Ascending aorta (tissue), 2 donors: ENCODE results near the gene POPDC3. TPM values are rescaled to one million over a fixed set of nuclear protein-coding genes. Genes with fewer than 3 reads are reported as not detected.
"Not testable (repeated sequence)": the region's sequence is repeated elsewhere in the genome, so short reads cannot be mapped to it uniquely, and the experiment has no call there.

Experiments
- DNase-seq, 2 donors: peaks; one replicate each; pipeline ENCODE4 v3.0.0-alpha.2; 2019; ENCODE audit warnings: low spot score in 2 of 2
- H3K27ac ChIP-seq, 2 donors: fragments of 200-600 bp; sonication (generic); one replicate each; pipeline ENCODE4 v1.5.1; 2016 to 2017; ENCODE audit warnings: mild to moderate bottlenecking in 1 of 2
- H3K27me3 ChIP-seq: fragments of 200-600 bp; sonication (generic); one replicate; pipeline ENCODE4 v1.5.1; 2017
- H3K36me3 ChIP-seq, 2 donors: fragments of 200-600 bp; sonication (generic); one replicate each; pipeline ENCODE4 v1.5.1; 2016
- H3K4me1 ChIP-seq, 2 donors: fragments of 200-600 bp; sonication (generic); one replicate each; pipeline ENCODE4 v1.5.1; 2016 to 2017; ENCODE audit warnings: mild to moderate bottlenecking in 1 of 2
- H3K4me3 ChIP-seq, 2 donors: fragments of 200-600 bp; sonication (generic); one replicate each; pipeline ENCODE4 v1.5.1; 2016 to 2017; ENCODE audit warnings: mild to moderate bottlenecking in 1 of 2
- H3K9me3 ChIP-seq, 2 donors: fragments of 200-600 bp; sonication (generic); one replicate each; pipeline ENCODE4 v1.5.1; 2016
- intact Hi-C: fragments of 100-400 bp; cut with DNase I; formaldehyde crosslinking; loops from one replicate; pipeline ENCODE4 v1.15.1; 2023
- total RNA-seq: library from RNA; depleted of rRNA; stranded (reverse); fragments of >200 nt; gene quantifications from one replicate; pipeline ENCODE4 v1.1.0, GENCODE V29; 2016
- TF ChIP-seq, protein P1 (sequence below), 3 experiments: fragments of 200-600 bp in 2 of 3; fragments of 450-650 bp in 1 of 3; sonication (generic) in 2 of 3; IDR thresholded peaks; one replicate each; pipeline ENCODE4 v1.5.1; 2016 to 2019; ENCODE audit warnings: antibody characterized with exemption in 3 of 3, mild to moderate bottlenecking in 1 of 3, moderate library complexity in 1 of 3

The POPDC3 gene, protein sequence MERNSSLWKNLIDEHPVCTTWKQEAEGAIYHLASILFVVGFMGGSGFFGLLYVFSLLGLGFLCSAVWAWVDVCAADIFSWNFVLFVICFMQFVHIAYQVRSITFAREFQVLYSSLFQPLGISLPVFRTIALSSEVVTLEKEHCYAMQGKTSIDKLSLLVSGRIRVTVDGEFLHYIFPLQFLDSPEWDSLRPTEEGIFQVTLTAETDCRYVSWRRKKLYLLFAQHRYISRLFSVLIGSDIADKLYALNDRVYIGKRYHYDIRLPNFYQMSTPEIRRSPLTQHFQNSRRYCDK
- not detected for total RNA-seq

DNA sequence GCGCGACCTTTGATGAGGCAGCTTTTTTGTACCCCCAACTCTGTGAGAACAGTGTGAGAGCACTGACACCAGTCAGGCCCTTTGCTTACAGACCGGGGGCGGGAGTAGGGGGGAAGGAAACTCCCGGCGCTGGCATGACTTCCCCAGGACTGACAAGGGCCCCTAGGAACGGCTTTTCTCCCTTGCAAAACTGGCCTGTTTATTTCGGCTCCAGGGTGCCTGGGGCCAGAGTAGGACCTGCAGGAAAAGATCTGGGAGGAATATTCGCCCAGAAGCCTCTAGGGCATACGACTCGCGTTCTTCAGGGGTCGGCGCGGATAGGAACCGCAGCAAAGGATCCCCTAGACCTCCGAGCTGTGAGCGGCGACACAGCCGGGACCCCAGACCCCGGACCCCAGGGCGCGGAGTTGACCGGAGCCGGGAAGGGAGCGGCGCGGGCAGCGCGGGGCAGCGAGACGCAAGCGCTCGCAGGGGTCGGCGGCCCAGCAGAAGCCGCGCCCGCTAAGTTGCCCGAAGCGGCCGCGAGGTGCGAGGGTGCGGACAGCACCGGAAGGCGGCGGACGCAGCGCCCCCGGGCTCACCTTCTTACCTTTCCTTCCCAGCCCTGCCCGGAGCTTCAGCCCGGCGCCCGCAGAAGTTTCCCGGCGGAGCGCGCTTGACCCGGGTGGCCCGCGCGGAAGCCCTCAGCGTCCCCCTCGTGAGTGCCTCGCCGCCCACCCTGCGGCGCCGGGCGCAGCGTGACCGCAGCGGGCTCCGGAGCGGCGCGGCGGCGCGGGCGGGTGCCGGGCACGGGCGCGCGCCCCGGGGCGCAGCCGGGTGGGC lies at the start of gene POPDC3:
POPDC3 (minus strand) TSS at position 771 of the 822 bp plus-strand sequence. CDS start 18,105 bp downstream, outside the sequence.
- intact Hi-C loops, result no loop called here
- no peak for DNase-seq
- no peak within 1 kb of the TSS for H3K27ac ChIP-seq
- H3K4me1 ChIP-seq, result peaks cover 0 to 3% of the 10 kb centered on the region in 2 donors
- H3K36me3 ChIP-seq, result no peaks in the 10 kb centered on the region
- peaks cover 7% of the 10 kb centered on the region for H3K27me3 ChIP-seq
- TF ChIP-seq, protein P1, sequence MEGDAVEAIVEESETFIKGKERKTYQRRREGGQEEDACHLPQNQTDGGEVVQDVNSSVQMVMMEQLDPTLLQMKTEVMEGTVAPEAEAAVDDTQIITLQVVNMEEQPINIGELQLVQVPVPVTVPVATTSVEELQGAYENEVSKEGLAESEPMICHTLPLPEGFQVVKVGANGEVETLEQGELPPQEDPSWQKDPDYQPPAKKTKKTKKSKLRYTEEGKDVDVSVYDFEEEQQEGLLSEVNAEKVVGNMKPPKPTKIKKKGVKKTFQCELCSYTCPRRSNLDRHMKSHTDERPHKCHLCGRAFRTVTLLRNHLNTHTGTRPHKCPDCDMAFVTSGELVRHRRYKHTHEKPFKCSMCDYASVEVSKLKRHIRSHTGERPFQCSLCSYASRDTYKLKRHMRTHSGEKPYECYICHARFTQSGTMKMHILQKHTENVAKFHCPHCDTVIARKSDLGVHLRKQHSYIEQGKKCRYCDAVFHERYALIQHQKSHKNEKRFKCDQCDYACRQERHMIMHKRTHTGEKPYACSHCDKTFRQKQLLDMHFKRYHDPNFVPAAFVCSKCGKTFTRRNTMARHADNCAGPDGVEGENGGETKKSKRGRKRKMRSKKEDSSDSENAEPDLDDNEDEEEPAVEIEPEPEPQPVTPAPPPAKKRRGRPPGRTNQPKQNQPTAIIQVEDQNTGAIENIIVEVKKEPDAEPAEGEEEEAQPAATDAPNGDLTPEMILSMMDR (IDR thresholded peaks at IDR 0.05), result no peak
- H3K4me3 ChIP-seq, result peak within 1 kb of the TSS; percentile 44 to 63
- H3K9me3 ChIP-seq, result no peaks in the 10 kb centered on the region

DNA sequence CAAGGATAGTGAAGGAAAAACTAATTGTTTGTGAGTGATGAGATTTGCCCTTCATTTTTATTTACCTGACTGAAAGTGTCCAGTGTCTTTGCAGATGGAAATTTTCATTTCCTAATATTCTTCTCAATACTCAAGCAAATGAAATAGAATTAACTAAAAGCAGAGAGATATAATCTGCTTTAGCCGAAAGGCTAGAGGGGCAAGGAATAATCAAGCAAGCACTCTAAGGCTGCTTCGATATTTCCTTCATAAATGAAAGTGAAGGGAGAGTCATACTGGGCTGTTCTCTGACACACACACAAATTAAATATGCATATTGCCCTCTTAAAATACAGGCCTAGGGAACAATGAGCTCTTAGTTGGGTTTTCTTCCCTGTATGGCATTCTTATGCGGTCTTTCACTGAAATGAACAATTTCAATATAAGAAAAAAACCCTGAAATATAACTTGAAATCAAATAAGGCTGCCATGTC lies 47.5 kb upstream of the POPDC3 start:
- no peaks in the 10 kb centered on the region for H3K4me1 ChIP-seq
- H3K9me3 ChIP-seq, result no peaks in the 10 kb centered on the region
- no peaks in the 10 kb centered on the region for H3K36me3 ChIP-seq
- intact Hi-C loops, result no loop called here
- H3K27ac ChIP-seq, result no peak overlapping the region
- DNase-seq, result no peak
- TF ChIP-seq, protein P1 (IDR thresholded peaks at IDR 0.05), result no peak
- no peaks in the 10 kb centered on the region for H3K27me3 ChIP-seq
- no peak overlapping the region for H3K4me3 ChIP-seq

DNA sequence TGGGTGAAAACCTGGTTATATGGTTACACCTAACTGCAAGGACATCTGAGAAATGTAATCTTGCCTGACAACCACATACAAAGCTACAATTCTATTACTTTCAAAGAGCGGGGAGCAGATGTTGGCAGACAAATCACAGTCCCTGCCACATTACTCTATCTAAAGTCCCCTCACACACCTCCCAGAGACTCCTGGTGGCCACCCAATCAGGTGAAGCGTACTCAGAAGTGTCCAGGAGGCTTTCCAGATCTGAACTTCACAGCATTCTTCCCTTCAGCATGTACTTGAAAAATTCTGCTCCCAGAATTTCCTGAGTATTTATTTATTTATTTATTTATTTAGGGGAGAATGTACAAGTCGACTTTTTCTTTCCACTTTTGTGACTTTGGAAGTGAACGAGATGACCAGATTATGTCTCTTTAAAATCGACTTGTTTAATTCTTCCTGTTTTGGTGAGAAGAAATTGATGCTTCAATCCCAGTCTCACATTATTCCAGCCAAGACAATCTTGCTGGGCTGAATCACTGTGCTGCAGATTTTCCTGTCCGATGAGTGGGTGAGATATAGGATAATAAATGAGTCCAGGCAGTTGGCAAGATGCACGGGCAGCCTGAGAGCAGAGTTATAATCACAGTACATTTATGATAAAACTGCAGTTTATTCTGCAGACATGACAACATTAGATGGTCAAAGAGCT lies 46.9 kb upstream of the POPDC3 start:
- H3K4me3 ChIP-seq, result no peak overlapping the region
- no peaks in the 10 kb centered on the region for H3K9me3 ChIP-seq
- no peaks in the 10 kb centered on the region for H3K27me3 ChIP-seq
- TF ChIP-seq, protein P1 (IDR thresholded peaks at IDR 0.05), result no peak
- no peaks in the 10 kb centered on the region for H3K4me1 ChIP-seq
- H3K36me3 ChIP-seq, result no peaks in the 10 kb centered on the region
- H3K27ac ChIP-seq, result no peak overlapping the region
- intact Hi-C loops, result no loop called here
- DNase-seq, result no peak

DNA sequence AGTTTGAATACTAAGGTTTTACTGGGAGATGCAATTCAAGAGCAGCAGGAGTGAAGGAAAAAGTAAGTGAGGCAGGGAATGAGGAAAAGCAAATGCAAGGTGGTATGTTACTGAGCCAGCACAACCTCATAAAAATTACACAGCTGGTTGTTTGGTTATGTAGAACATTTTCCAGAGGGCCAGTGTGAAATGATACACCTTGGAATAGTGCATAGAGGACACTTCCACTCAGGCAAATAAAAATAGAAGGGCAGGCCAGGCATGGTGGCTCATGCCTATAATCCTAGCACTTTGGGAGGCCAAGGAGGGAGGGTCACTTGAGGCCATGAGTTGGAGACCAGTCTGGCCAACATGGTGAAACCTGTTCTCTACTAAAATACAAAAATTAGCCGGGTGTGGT lies 43.4 kb upstream of the POPDC3 start:
- no peak for DNase-seq

DNA sequence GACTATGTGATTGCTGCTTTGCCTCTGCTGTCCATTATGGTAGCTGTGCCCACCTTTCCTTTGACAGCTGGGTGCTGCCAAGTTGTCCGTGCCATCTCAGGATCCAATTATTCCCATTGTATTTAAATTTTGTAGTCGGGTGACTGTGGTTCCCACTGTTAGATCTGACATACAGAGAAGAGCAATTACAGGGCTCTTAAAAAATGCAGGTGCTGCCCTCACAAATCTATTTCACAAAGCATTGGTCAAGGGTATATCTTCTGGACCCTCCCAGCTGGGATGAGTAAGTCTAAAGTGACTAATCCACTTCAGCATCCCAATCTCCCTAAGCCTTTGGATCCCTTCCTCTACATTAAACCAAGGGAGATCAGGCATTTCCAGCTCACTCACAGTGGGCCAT lies 41.4 kb upstream of the POPDC3 start:
- H3K4me1 ChIP-seq, H3K27ac ChIP-seq, DNase-seq, H3K4me3 ChIP-seq, H3K36me3 ChIP-seq, intact Hi-C loops, H3K9me3 ChIP-seq, H3K27me3 ChIP-seq: not testable (repeated sequence)

More for the DNA sequence above, 43.4 kb upstream of the POPDC3 start:
- H3K27ac ChIP-seq, result no peak overlapping the region
- intact Hi-C loops, result no loop called here
- H3K4me1 ChIP-seq, result no peaks in the 10 kb centered on the region
- no peaks in the 10 kb centered on the region for H3K27me3 ChIP-seq
- no peaks in the 10 kb centered on the region for H3K36me3 ChIP-seq
- TF ChIP-seq, protein P1 (IDR thresholded peaks at IDR 0.05), result no peak
- H3K4me3 ChIP-seq, result no peak overlapping the region
- H3K9me3 ChIP-seq, result no peaks in the 10 kb centered on the region
